ENCODE results near the gene OR52H1. TPM values are rescaled to one million over a fixed set of nuclear protein-coding genes. Genes with fewer than 3 reads are reported as not detected.

OR52H1 gene
- total RNA-seq, 1 donor from 2014 or later: not detected

- peaks cover 2% of the 10 kb centered on the region for H3K36me3 Mint-ChIP-seq (ENCODE audit: low read depth, unreplicated experiment)
- Histone ChIP-seq H3K79me2 (ENCODE audit: insufficient read depth, low read length) (no peaks in the 10 kb centered on the region), H3K4me3 (ENCODE audit: insufficient read depth, low read depth, low read length) (no peak overlapping the region), H3K27ac (ENCODE audit: low read depth, low read length) (no peak overlapping the region), H3K27me3 (ENCODE audit: insufficient read depth, low read length) (peaks cover 3% of the 10 kb centered on the region), H4K20me1 (ENCODE audit: insufficient read depth, low read length) (no peaks in the 10 kb centered on the region), H3K36me3 (ENCODE audit: insufficient read depth, low read length) (no peaks in the 10 kb centered on the region), H3K9ac (ENCODE audit: low read length) (no peak overlapping the region), H3K4me1 (ENCODE audit: insufficient read depth, low read length) (no peaks in the 10 kb centered on the region), H3K9me3 (ENCODE audit: insufficient read depth, low read depth, low read length) (no peaks in the 10 kb centered on the region), H2AFZ (ENCODE audit: low read depth, low read length) (no peak overlapping the region), H3K4me2 (ENCODE audit: low read length) (no peak overlapping the region)
- TF ChIP-seq EZH2 (IDR thresholded peaks at IDR 0.05; ENCODE audit: insufficient read depth, low read length) (no peak), CTCF (IDR thresholded peaks at IDR 0.05; ENCODE audit: insufficient read depth, low read depth, low read length) (no peak)
- no peak overlapping the region for H3K4me3 Mint-ChIP-seq (ENCODE audit: unreplicated experiment)
- no peaks in the 10 kb centered on the region for H3K4me1 Mint-ChIP-seq (ENCODE audit: low read depth, unreplicated experiment)
- FAIRE-seq (no peak), DNase-seq (ENCODE audit: low read depth) (no peak)
- no peak overlapping the region for H3K27ac Mint-ChIP-seq (ENCODE audit: unreplicated experiment)
- peaks cover 1% of the 10 kb centered on the region for H3K9me3 Mint-ChIP-seq (ENCODE audit: unreplicated experiment)
- H3K27me3 Mint-ChIP-seq (ENCODE audit: low read depth, unreplicated experiment): peaks cover 24% of the 10 kb centered on the region
These were observed 19.8 kb downstream of the OR52H1 start for GRCh38 chr11:5528495-5528894.

DNA sequence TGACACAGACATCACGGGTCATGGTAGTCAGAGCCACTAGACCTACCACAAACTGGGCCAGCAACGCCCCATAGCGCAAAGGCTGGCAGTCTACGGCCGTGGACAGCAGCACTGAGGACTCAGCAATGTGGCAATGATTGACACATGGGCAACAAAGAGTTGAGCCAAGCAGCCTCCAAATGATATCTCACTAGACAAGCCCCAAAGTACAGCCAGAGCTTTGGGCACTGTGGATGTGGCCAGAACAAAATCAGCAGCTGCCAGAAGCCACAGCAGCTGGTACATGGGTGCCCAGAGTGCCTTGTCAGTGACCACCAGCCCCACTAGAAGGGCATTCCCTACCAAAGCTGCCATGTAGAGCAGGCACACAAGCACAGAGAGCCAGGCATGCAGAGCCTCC is 20.6 kb downstream of the OR52H1 start:
- H3K36me3 ChIP-seq (ENCODE audit: insufficient read depth, low read length): no peaks in the 10 kb centered on the region
- H3K4me2 ChIP-seq (ENCODE audit: low read length): no peak overlapping the region
- Mint-ChIP-seq H3K9me3 (ENCODE audit: unreplicated experiment) (peaks cover 1% of the 10 kb centered on the region), H3K36me3 (ENCODE audit: low read depth, unreplicated experiment) (peaks cover 2% of the 10 kb centered on the region), H3K4me1 (ENCODE audit: low read depth, unreplicated experiment) (no peaks in the 10 kb centered on the region), H3K27me3 (ENCODE audit: low read depth, unreplicated experiment) (peaks cover 24% of the 10 kb centered on the region), H3K27ac (ENCODE audit: unreplicated experiment) (no peak overlapping the region), H3K4me3 (ENCODE audit: unreplicated experiment) (no peak overlapping the region)
- H3K9me3 ChIP-seq (ENCODE audit: insufficient read depth, low read depth, low read length): no peaks in the 10 kb centered on the region
- peaks cover 3% of the 10 kb centered on the region for H3K27me3 ChIP-seq (ENCODE audit: insufficient read depth, low read length)
- no peak overlapping the region for H2AFZ ChIP-seq (ENCODE audit: low read depth, low read length)
- H3K79me2 ChIP-seq (ENCODE audit: insufficient read depth, low read length): no peaks in the 10 kb centered on the region
- H3K4me1 ChIP-seq (ENCODE audit: insufficient read depth, low read length): no peaks in the 10 kb centered on the region
- no peak overlapping the region for H3K9ac ChIP-seq (ENCODE audit: low read length)
- DNase-seq (ENCODE audit: low read depth) (no peak), FAIRE-seq (no peak)
- TF ChIP-seq CTCF (IDR thresholded peaks at IDR 0.05; ENCODE audit: insufficient read depth, low read depth, low read length) (no peak), EZH2 (IDR thresholded peaks at IDR 0.05; ENCODE audit: insufficient read depth, low read length) (no peak)
- H3K4me3 ChIP-seq (ENCODE audit: insufficient read depth, low read depth, low read length): no peak overlapping the region
- no peak overlapping the region for H3K27ac ChIP-seq (ENCODE audit: low read depth, low read length)
- H4K20me1 ChIP-seq (ENCODE audit: insufficient read depth, low read length): no peaks in the 10 kb centered on the region

DNA sequence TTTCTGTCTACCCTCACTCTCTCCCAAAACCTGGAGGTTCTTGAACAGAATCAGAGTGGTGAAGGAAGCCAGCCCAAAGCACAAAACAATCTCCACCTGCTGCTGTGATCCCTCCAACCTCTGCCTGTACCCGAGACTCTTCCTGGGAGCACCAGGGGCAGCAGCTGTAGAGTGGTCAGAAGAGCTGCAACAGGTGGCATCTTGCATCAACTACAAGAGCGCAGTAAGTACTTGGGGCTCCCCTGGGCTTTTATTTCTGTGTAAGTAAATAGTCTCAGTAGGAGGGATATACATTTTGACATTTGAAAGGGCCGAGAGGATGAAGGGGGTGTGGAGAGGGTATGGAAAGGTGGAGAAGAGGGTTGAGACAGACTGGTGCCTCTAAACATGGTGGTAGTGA is 23.6 kb downstream of the OR52H1 start:
- no peak overlapping the region for H3K4me3 Mint-ChIP-seq (ENCODE audit: unreplicated experiment)
- H3K27ac ChIP-seq (ENCODE audit: low read depth, low read length): no peak overlapping the region
- peaks cover 3% of the 10 kb centered on the region for H3K27me3 ChIP-seq (ENCODE audit: insufficient read depth, low read length)
- H3K9me3 Mint-ChIP-seq (ENCODE audit: unreplicated experiment): peaks cover 1% of the 10 kb centered on the region
- no peaks in the 10 kb centered on the region for H4K20me1 ChIP-seq (ENCODE audit: insufficient read depth, low read length)
- H3K27me3 Mint-ChIP-seq (ENCODE audit: low read depth, unreplicated experiment): peaks cover 20% of the 10 kb centered on the region
- H3K27ac Mint-ChIP-seq (ENCODE audit: unreplicated experiment): no peak overlapping the region
- H3K9me3 ChIP-seq (ENCODE audit: insufficient read depth, low read depth, low read length): no peaks in the 10 kb centered on the region
- no peak for DNase-seq (ENCODE audit: low read depth)
- no peak overlapping the region for H3K9ac ChIP-seq (ENCODE audit: low read length)
- TF ChIP-seq EZH2 (IDR thresholded peaks at IDR 0.05; ENCODE audit: insufficient read depth, low read length) (no peak), CTCF (IDR thresholded peaks at IDR 0.05; ENCODE audit: insufficient read depth, low read depth, low read length) (no peak)
- H3K4me3 ChIP-seq (ENCODE audit: insufficient read depth, low read depth, low read length): no peak overlapping the region
- no peak overlapping the region for H3K4me2 ChIP-seq (ENCODE audit: low read length)
- H3K36me3 Mint-ChIP-seq (ENCODE audit: low read depth, unreplicated experiment): peaks cover 2% of the 10 kb centered on the region
- H3K4me1 Mint-ChIP-seq (ENCODE audit: low read depth, unreplicated experiment): no peaks in the 10 kb centered on the region
- H3K4me1 ChIP-seq (ENCODE audit: insufficient read depth, low read length): no peaks in the 10 kb centered on the region
- no peak for FAIRE-seq
- no peaks in the 10 kb centered on the region for H3K36me3 ChIP-seq (ENCODE audit: insufficient read depth, low read length)
- H2AFZ ChIP-seq (ENCODE audit: low read depth, low read length): no peak overlapping the region
- H3K79me2 ChIP-seq (ENCODE audit: insufficient read depth, low read length): no peaks in the 10 kb centered on the region
